AG04450 (cell line): ENCODE data around the gene MYO18B. TPM values are rescaled to one million over a fixed set of nuclear protein-coding genes. Genes with fewer than 3 reads are reported as not detected.

Source experiments
- CTCF ChIA-PET: fragments of 300-600, 350-600 bp; formaldehyde crosslinking; extraction: SDS; loops from one replicate; lab custom pipeline; 2022; ENCODE audit warnings: antibody characterized with exemption, inconsistent platforms; lab: Charles Lee
- POLR2A ChIA-PET: fragments of 350-600 bp; formaldehyde crosslinking; extraction: SDS; loops from one replicate; lab custom pipeline; 2021; ENCODE audit warnings: antibody characterized with exemption, inconsistent platforms; lab: Yijun Ruan, JAX
- DNase-seq: peaks from one replicate; pipeline ENCODE4 v3.0.0-alpha.2; 2011; ENCODE audit warnings: low read depth, low spot score
- H3K27ac ChIP-seq: one replicate; pipeline ENCODE4 v1.5.1; 2012; ENCODE audit warnings: low read depth, low read length, control low read depth
- H3K27me3 ChIP-seq: one replicate; pipeline ENCODE4 v1.6.0; 2012; ENCODE audit warnings: low read length; ENCODE audit not compliant: control insufficient read depth, insufficient read depth
- H3K4me3 ChIP-seq: 2 replicates; pipeline ENCODE4 v1.5.1; 2011; ENCODE audit warnings: mild to moderate bottlenecking, low read depth, low read length, control low read depth
- H3K9me3 ChIP-seq: 2 replicates; pipeline ENCODE4 v1.5.1; 2012; ENCODE audit warnings: low read length; ENCODE audit not compliant: control insufficient read depth, insufficient read depth
- CTCF ChIP-seq: IDR thresholded peaks from 2 replicates; pipeline ENCODE4 v1.5.1; 2011; ENCODE audit warnings: low read depth, low read length, control low read depth, inconsistent platforms
- polyA plus RNA-seq: library from polyadenylated mRNA; depleted of rRNA; stranded (reverse); fragments of >200 nt; gene quantifications from 2 replicates; pipeline ENCODE4 v1.2.3, GENCODE V29; 2011; rRNA removed
- small RNA-seq: library from RNA; depleted of rRNA; stranded (forward); fragments of <200 nt; gene quantifications from one replicate; pipeline ENCODE3, GENCODE V24; 2012; ENCODE audit warnings: low read depth; ENCODE audit not compliant: insufficient read length

The MYO18B gene
- polyA plus RNA-seq, 1 experiment: not detected

GRCh38 chr22:26072621-26073020 lies 330.6 kb downstream of the MYO18B start:
- CTCF ChIA-PET: no interaction called here
- DNase-seq: no peak
- no peak overlapping the region for H3K27ac ChIP-seq
- no peak for TF ChIP-seq CTCF
- H3K27me3 ChIP-seq: no peaks in the 10 kb centered on the region
- no peak overlapping the region for H3K4me3 ChIP-seq
- POLR2A ChIA-PET: no interaction called here
- H3K9me3 ChIP-seq: peaks cover 24% of the 10 kb centered on the region; the same call in 1 of the 2 replicates

GRCh38 chr22:26075251-26075650 lies 333.3 kb downstream of the MYO18B start:
- H3K9me3 ChIP-seq: peaks cover 20% of the 10 kb centered on the region; the same call in 1 of the 2 replicates
- H3K4me3 ChIP-seq: no peak overlapping the region
- CTCF ChIA-PET: no interaction called here
- TF ChIP-seq CTCF: no peak
- H3K27ac ChIP-seq: no peak overlapping the region
- no peaks in the 10 kb centered on the region for H3K27me3 ChIP-seq
- POLR2A ChIA-PET: no interaction called here
- DNase-seq: no peak

GRCh38 chr22:26079009-26079408 lies 337.0 kb downstream of the MYO18B start:
- no peaks in the 10 kb centered on the region for H3K27me3 ChIP-seq
- DNase-seq: no peak

More at GRCh38 chr22:26079009-26079408, 337.0 kb downstream of the MYO18B start:
- ChIA-PET POLR2A (no interaction called here), CTCF (no interaction called here)
- no peak overlapping the region for H3K4me3 ChIP-seq
- H3K27ac ChIP-seq: no peak overlapping the region
- TF ChIP-seq CTCF: no peak
- peaks cover 21% of the 10 kb centered on the region; the same call in 1 of the 2 replicates for H3K9me3 ChIP-seq

Small RNAs within 50 kb of the gene (small RNA-seq; reads per million reads assigned to genes)
- gene RN7SKP169 (not detected), gene RNA5SP494 (not detected), gene Z98949.2 (not detected)

Other genes with a start within 250 kb of the MYO18B start
- 0.52 and 0.72 TPM in 2 replicates for gene GRK3, start 177.5 kb upstream of the MYO18B start, polyA plus RNA-seq